Measurements from ENCODE around the gene FAM170B.

DNA sequence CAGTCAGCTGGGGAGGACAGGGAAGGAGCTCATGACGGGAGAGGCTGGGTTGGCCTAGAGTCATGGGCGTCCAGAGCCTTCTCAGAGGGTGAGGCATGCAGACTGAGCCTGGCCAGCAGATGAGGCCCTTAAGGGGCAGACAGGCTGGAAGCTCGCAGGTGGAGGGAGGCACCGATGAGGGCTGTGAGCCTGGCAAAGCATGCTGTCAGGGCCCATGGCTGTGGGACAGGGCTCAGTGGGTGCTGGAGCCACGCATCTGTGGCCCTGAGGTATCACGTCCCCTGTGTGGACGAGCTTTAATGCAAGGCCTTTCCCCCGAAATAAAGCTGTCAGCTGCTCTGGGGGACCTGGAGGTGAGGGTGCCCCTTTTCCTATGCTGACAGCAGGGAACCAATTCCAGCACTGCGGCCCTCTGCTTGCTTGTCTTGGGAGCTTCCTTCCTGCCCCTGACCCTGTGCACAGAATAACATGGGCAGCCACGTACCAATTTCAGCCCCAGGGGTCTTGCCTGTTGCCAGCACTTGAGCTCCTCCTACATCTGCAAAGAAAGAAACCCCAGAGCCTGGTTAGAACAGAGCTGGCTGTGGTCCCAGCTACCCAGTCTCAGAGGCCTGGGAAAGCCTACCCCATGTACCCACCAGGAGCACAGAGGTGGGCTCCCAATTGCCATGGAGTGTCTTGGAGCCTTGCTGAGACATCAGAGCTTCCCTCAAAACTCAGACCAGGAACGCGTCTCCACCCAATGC lies 33.8 kb upstream of the FAM170B start:
- TF ChIP-seq POLR2A (IDR thresholded peaks at IDR 0.05): no peak
- TF ChIP-seq, protein P1, sequence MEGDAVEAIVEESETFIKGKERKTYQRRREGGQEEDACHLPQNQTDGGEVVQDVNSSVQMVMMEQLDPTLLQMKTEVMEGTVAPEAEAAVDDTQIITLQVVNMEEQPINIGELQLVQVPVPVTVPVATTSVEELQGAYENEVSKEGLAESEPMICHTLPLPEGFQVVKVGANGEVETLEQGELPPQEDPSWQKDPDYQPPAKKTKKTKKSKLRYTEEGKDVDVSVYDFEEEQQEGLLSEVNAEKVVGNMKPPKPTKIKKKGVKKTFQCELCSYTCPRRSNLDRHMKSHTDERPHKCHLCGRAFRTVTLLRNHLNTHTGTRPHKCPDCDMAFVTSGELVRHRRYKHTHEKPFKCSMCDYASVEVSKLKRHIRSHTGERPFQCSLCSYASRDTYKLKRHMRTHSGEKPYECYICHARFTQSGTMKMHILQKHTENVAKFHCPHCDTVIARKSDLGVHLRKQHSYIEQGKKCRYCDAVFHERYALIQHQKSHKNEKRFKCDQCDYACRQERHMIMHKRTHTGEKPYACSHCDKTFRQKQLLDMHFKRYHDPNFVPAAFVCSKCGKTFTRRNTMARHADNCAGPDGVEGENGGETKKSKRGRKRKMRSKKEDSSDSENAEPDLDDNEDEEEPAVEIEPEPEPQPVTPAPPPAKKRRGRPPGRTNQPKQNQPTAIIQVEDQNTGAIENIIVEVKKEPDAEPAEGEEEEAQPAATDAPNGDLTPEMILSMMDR (IDR thresholded peaks at IDR 0.05 in 4 of 5, conservative IDR thresholded peaks at IDR 0.05 in 1 of 5): no peak

All from gastrocnemius medialis (tissue), 4 donors.